ENCODE data around the gene OR2Z1.
"Not testable (repeated sequence)": the region's sequence is repeated elsewhere in the genome, so short reads cannot be mapped to it uniquely, and the experiment has no call there.

GRCh38 chr19:8769265-8769664 is 47.8 kb downstream of the OR2Z1 start:
- TF ChIP-seq CTCF (IDR thresholded peaks at IDR 0.05; ENCODE audit: low read depth, low read length); EZH2phosphoT487 (IDR thresholded peaks at IDR 0.05; ENCODE audit: low read depth): not testable (repeated sequence)
